ENCODE data around the gene SRPK1.
A peak's percentile ranks its signal among the peaks of the same experiment; 100 is the strongest.
"Not testable (repeated sequence)": the region's sequence is repeated elsewhere in the genome, so short reads cannot be mapped to it uniquely, and the experiment has no call there.

The SRPK1 gene

DNA sequence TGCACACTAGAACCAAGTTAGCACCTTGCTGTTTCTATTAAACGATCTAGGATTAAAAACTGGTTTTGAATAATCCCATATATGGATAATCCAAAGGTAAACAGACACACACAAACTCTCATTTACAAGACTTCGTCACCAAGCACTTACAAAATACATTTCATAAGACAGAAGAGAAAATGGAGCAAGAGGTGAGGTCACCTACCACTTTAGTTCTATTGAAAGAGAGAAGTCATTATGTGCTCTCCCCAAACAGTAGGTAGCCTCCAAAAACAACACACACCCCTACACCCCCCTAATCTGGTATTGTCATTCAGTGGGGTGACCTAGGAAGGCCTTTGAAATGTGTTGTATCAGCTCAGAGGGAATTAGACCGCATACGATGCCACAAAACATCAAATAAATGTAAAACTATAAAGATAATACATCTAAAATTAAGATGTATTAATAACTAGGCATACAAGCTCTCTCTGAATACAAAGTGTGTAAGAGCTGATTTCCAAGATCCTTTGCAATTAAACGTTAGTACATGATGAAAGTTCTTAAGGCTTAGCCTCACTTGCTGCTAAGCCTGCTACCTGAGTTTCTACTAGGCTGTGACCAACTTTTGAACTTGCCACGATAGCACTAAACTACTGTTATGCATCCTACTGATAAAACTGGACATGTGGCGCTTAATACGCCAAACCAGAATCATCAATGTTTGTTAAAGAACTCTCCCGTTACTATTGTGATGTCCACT lies 1.6 kb downstream of the SRPK1 start:
- TF ChIP-seq, protein P1, sequence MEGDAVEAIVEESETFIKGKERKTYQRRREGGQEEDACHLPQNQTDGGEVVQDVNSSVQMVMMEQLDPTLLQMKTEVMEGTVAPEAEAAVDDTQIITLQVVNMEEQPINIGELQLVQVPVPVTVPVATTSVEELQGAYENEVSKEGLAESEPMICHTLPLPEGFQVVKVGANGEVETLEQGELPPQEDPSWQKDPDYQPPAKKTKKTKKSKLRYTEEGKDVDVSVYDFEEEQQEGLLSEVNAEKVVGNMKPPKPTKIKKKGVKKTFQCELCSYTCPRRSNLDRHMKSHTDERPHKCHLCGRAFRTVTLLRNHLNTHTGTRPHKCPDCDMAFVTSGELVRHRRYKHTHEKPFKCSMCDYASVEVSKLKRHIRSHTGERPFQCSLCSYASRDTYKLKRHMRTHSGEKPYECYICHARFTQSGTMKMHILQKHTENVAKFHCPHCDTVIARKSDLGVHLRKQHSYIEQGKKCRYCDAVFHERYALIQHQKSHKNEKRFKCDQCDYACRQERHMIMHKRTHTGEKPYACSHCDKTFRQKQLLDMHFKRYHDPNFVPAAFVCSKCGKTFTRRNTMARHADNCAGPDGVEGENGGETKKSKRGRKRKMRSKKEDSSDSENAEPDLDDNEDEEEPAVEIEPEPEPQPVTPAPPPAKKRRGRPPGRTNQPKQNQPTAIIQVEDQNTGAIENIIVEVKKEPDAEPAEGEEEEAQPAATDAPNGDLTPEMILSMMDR (IDR thresholded peaks at IDR 0.05; ENCODE audit: poor library complexity, severe bottlenecking), result no peak
- no peaks in the 10 kb centered on the region for H3K9me3 ChIP-seq (ENCODE audit: severe bottlenecking)
- DNase-seq (ENCODE audit: low spot score) (no peak), ATAC-seq (ENCODE audit: low read depth) (peak; percentile 28)
- no peaks in the 10 kb centered on the region for H3K27me3 ChIP-seq (ENCODE audit: insufficient read depth, poor library complexity, severe bottlenecking)
- peak overlapping the region; percentile 79 for H3K27ac ChIP-seq (ENCODE audit: poor library complexity, severe bottlenecking)
- peaks cover 4% of the 10 kb centered on the region for H3K4me1 ChIP-seq (ENCODE audit: insufficient read depth, poor library complexity, severe bottlenecking)
- H3K36me3 ChIP-seq (ENCODE audit: low read depth), result peaks cover 34% of the 10 kb centered on the region
- peak overlapping the region; percentile 98 for H3K4me3 ChIP-seq (ENCODE audit: severe bottlenecking)

DNA sequence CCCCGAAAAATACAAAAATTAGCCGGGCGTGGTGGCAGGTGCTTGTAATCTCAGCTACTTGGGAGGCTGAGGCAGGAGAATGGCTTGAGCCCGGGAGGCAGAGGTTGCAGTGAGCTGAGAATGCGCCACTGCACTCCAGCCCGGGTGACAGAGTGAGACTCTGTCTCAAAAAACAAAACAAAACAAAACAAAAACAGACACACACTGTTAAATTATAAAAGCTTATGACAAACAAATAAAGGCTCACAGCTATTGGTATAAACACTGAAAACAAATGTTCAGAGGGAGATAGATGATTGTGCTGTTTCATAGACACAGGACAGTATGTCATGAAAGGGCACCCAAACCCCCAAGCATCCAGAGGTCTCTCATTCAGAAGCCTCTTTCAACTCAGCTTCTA lies 4.0 kb downstream of the SRPK1 start:
- H3K4me1 ChIP-seq (ENCODE audit: insufficient read depth, poor library complexity, severe bottlenecking); H3K27ac ChIP-seq (ENCODE audit: poor library complexity, severe bottlenecking); DNase-seq (ENCODE audit: low spot score); H3K9me3 ChIP-seq (ENCODE audit: severe bottlenecking); H3K27me3 ChIP-seq (ENCODE audit: insufficient read depth, poor library complexity, severe bottlenecking); H3K4me3 ChIP-seq (ENCODE audit: severe bottlenecking); ATAC-seq (ENCODE audit: low read depth): not testable (repeated sequence)
- H3K36me3 ChIP-seq (ENCODE audit: low read depth), result peaks cover 53% of the 10 kb centered on the region

DNA sequence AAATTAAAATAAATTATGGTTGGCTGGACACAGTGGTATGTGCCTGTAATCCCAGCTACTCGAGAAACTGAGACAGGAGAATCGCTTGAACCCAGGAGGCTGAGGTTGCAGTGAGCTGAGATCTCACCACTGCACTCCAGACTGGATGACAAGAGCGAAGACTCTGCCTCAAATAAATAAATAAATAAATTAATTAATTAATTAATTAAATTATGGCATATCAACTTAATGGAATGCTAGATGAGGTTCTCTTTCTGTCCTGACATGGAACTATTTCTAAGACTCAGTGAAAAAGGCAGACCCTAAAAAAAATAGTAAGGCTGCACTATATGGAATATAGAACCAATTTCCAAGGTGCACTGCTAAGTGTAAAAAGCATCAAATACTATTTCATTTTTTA lies 4.8 kb downstream of the SRPK1 start:
- ATAC-seq (ENCODE audit: low read depth) (no peak), DNase-seq (ENCODE audit: low spot score) (no peak)
- Histone ChIP-seq H3K4me1 (ENCODE audit: insufficient read depth, poor library complexity, severe bottlenecking) (peaks cover 4% of the 10 kb centered on the region), H3K27me3 (ENCODE audit: insufficient read depth, poor library complexity, severe bottlenecking) (no peaks in the 10 kb centered on the region), H3K27ac (ENCODE audit: poor library complexity, severe bottlenecking) (no peak overlapping the region), H3K9me3 (ENCODE audit: severe bottlenecking) (no peaks in the 10 kb centered on the region), H3K36me3 (ENCODE audit: low read depth) (peaks cover 61% of the 10 kb centered on the region), H3K4me3 (ENCODE audit: severe bottlenecking) (no peak overlapping the region)
- TF ChIP-seq, protein P1 (IDR thresholded peaks at IDR 0.05; ENCODE audit: poor library complexity, severe bottlenecking), result no peak

DNA sequence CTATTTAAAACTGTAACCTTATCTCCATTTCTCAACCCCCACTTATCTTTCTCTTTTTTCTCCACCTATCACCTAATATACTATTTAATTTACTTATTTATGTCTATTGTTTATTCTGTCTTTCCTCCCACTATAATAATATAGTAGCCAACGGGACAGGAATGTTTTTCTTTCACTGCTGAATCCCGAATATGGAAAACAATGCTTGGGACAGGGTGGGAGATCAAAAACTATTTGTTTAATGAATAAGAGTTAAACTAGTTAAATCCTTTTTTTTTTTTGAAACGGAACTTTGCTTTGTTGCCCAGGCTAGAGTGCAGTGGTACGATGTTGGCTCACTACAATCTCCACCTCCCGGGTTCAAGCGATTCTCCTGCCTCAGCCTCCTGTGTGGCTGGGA lies 6.4 kb downstream of the SRPK1 start:
- TF ChIP-seq, protein P1 (IDR thresholded peaks at IDR 0.05; ENCODE audit: poor library complexity, severe bottlenecking), result no peak
- peaks cover 4% of the 10 kb centered on the region for H3K4me1 ChIP-seq (ENCODE audit: insufficient read depth, poor library complexity, severe bottlenecking)
- DNase-seq (ENCODE audit: low spot score), result no peak
- no peaks in the 10 kb centered on the region for H3K9me3 ChIP-seq (ENCODE audit: severe bottlenecking)
- no peak overlapping the region for H3K4me3 ChIP-seq (ENCODE audit: severe bottlenecking)
- no peak overlapping the region for H3K27ac ChIP-seq (ENCODE audit: poor library complexity, severe bottlenecking)
- no peaks in the 10 kb centered on the region for H3K27me3 ChIP-seq (ENCODE audit: insufficient read depth, poor library complexity, severe bottlenecking)
- ATAC-seq (ENCODE audit: low read depth), result no peak
- peaks cover 75% of the 10 kb centered on the region for H3K36me3 ChIP-seq (ENCODE audit: low read depth)

DNA sequence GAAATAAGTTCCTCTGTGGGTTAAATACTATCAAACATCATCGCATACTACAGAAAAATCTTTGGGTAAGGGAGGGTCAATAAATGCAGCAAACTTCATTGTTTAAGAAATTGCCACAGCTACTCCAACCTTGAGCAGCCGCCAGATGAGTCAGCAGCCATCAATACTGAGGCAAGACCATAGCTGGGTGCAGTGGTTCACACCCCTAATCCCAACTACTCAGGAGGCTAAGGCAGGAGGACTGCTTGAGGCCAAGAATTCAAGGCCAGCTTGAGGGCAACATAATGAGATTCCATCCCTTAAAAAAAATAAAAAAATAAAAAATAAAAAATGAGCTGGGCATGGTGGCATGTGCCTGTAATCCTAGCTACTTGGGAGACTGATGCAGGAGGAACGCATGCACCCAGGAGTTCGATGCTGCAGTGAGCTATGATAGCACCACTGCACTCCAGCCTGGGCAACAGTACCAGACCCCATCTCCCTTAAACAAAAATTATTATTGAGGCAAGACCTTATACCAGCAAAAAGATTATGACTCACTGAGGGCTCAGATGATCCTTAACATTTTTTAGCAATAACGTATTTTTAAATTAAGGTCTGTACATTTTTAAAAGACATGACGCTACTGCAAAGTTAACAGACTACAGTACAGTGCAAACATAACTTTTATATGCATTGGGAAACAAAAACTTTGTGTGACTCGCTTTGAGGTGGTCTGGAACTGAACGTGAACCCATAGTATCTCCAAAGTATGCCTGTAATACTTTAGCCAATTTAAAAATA lies 8.8 kb downstream of the SRPK1 start:
- H3K4me1 ChIP-seq (ENCODE audit: insufficient read depth, poor library complexity, severe bottlenecking), result no peaks in the 10 kb centered on the region
- DNase-seq (ENCODE audit: low spot score) (no peak), ATAC-seq (ENCODE audit: low read depth) (0 out of 3 replicates have a peak, but pooled peaks have one; percentile 45)
- no peaks in the 10 kb centered on the region for H3K27me3 ChIP-seq (ENCODE audit: insufficient read depth, poor library complexity, severe bottlenecking)
- TF ChIP-seq, protein P1 (IDR thresholded peaks at IDR 0.05; ENCODE audit: poor library complexity, severe bottlenecking), result no peak
- peak overlapping the region; percentile 18 for H3K27ac ChIP-seq (ENCODE audit: poor library complexity, severe bottlenecking)
- H3K9me3 ChIP-seq (ENCODE audit: severe bottlenecking), result peaks cover 4% of the 10 kb centered on the region
- H3K36me3 ChIP-seq (ENCODE audit: low read depth), result peaks cover 79% of the 10 kb centered on the region
- H3K4me3 ChIP-seq (ENCODE audit: severe bottlenecking), result no peak overlapping the region

DNA sequence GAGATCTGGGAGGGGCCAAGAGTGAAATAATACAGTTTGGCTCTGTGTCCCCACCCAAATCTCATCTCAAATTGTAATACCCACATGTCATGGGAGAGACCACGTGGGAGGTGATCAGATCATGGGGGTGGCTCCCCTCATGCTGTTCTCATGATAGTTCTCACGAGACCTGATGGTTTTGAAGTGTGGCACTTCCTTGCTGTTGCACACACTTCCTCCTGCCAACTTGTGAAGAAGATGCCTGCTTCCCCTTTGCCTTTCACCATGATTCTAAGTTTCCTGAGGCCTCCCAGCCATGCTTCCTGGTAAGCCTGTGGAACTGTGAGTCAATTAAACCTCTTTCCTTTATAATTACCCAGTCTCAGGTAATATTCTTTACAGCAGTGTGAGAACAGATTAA lies 11.3 kb downstream of the SRPK1 start:
- not testable (repeated sequence) for H3K4me3 ChIP-seq (ENCODE audit: severe bottlenecking); H3K27me3 ChIP-seq (ENCODE audit: insufficient read depth, poor library complexity, severe bottlenecking); H3K9me3 ChIP-seq (ENCODE audit: severe bottlenecking); H3K27ac ChIP-seq (ENCODE audit: poor library complexity, severe bottlenecking); H3K4me1 ChIP-seq (ENCODE audit: insufficient read depth, poor library complexity, severe bottlenecking); ATAC-seq (ENCODE audit: low read depth); DNase-seq (ENCODE audit: low spot score)
- peaks cover 67% of the 10 kb centered on the region for H3K36me3 ChIP-seq (ENCODE audit: low read depth)

DNA sequence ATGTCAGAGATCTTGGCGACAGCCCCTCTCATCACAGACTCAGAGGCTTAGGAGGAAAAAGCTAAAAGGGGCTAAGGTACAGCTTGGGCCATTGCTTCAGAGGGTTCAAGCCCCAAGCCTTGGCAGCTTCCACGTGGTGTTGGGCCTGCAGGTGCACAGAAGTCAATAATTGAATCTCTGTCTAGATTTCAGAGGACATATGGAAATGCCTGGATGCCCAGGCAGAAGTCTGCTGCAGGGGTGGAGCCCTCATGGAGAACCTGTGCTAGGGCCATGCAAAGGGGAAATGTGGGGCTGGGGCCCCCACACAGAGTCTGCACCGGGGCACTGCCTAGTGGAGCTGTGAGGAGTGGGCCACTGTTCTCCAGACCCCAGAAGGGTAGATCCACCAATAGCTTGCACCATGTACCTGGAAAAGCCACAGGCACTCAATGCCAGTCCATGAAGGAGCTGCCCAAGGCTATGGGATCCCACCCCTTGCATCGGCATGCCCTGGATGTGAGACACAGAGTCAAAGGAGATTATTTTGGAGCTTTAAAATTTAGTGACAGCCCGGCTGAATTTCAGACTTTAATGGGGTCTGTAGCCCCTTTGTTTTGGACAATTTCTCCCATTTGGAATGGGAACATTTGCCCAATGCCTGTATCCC lies 12.0 kb downstream of the SRPK1 start:
- H3K27ac ChIP-seq (ENCODE audit: poor library complexity, severe bottlenecking); H3K4me3 ChIP-seq (ENCODE audit: severe bottlenecking); ATAC-seq (ENCODE audit: low read depth); H3K27me3 ChIP-seq (ENCODE audit: insufficient read depth, poor library complexity, severe bottlenecking); H3K4me1 ChIP-seq (ENCODE audit: insufficient read depth, poor library complexity, severe bottlenecking); DNase-seq (ENCODE audit: low spot score); H3K9me3 ChIP-seq (ENCODE audit: severe bottlenecking): not testable (repeated sequence)
- peaks cover 66% of the 10 kb centered on the region for H3K36me3 ChIP-seq (ENCODE audit: low read depth)
